C4-2B (cell line): ENCODE data around the gene LRP2.

Experiments
- H3K27ac ChIP-seq: fragments of 450-650 bp; 2 replicates; pipeline ENCODE4 v1.5.1; 2017
- ZFX ChIP-seq: fragments of 450-650 bp; IDR thresholded peaks from 2 replicates; pipeline ENCODE4 v1.6.1; 2017
- TF ChIP-seq, protein P1 (sequence below): fragments of 450-650 bp; conservative IDR thresholded peaks from 2 replicates; pipeline ENCODE4 v1.5.1; 2017; ENCODE audit warnings: mild to moderate bottlenecking

Gene LRP2

DNA sequence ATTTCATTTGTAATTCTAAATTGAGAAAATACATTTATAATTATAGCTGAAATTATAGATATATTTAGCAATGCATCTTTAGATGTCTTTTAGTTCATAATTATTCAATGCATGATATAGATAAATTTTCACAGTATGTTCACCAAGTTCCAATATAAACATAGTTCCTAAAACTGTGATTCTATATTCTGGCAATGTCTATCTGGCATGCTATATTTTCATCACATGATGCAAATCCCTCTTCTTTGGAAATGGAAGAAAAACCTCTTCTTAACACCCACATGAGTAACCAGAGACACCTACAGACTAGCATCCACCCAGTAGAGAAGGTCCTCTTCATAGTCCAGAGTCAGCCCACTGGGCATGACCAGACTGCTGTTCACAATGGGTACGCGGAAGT, 157.2 kb downstream of the LRP2 start:
- TF ChIP-seq, protein P1, sequence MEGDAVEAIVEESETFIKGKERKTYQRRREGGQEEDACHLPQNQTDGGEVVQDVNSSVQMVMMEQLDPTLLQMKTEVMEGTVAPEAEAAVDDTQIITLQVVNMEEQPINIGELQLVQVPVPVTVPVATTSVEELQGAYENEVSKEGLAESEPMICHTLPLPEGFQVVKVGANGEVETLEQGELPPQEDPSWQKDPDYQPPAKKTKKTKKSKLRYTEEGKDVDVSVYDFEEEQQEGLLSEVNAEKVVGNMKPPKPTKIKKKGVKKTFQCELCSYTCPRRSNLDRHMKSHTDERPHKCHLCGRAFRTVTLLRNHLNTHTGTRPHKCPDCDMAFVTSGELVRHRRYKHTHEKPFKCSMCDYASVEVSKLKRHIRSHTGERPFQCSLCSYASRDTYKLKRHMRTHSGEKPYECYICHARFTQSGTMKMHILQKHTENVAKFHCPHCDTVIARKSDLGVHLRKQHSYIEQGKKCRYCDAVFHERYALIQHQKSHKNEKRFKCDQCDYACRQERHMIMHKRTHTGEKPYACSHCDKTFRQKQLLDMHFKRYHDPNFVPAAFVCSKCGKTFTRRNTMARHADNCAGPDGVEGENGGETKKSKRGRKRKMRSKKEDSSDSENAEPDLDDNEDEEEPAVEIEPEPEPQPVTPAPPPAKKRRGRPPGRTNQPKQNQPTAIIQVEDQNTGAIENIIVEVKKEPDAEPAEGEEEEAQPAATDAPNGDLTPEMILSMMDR = no peak
- TF ChIP-seq ZFX = no peak
- no peak overlapping the region for H3K27ac ChIP-seq

DNA sequence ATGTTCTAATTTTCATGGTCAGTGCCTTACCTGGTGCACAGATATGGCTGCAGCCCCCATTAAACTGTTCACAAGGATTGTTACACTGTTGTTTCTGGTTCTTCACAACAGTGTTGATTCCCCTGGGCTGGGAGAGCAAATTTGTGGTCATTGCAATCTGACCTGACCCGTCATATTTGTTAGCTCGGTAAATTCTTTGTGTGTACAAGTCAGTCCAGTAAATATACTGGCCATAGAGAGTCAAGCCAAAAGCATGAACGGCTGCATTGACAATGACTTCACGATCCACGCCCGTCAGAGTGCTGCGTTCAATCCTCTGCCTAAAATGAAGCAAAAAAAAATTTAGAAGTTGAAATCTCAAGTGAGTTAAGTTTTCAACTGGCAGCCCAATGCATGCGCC, 158.4 kb downstream of the LRP2 start:
- TF ChIP-seq, protein P1 = no peak
- no peak for TF ChIP-seq ZFX
- H3K27ac ChIP-seq = no peak overlapping the region

DNA sequence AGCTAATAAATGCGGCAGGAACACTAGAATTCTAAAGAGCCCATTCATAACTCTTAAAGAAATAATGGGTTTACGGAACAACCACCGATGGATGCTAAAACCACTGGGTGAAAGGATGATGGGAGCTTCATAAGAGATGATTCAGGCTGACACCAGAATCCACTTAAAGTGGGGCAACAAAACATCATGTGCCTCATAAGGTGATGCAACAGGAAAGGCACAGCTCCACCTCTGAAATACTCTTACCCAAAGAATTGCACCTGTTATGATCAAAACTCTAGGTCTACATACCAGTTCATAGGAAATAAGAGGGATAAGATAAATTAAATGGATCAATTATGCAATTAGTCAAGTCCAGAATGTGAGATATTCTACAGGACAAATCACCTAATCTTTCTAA, 161.6 kb downstream of the LRP2 start:
- H3K27ac ChIP-seq = no peak overlapping the region
- TF ChIP-seq ZFX = no peak
- TF ChIP-seq, protein P1 = no peak

DNA sequence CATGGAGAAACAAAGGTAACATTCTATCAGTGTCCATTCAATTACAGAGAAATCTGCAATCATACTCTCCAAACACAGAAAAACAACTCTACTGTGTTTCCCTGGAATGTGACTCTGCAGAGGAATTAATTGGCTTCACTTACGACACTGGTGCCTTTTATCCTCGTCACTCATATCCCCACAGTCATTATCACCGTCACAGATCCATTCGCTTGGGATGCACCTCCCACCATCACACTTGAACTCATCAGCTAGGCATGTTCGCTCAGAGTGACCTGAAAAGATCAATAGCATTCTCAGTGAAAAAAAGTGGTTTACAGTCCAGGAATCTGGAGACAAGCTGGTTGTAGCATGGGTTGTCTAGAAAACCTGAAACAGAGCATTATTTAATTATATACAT, 168.7 kb downstream of the LRP2 start:
- TF ChIP-seq, protein P1 = no peak
- TF ChIP-seq ZFX = no peak
- no peak overlapping the region for H3K27ac ChIP-seq

DNA sequence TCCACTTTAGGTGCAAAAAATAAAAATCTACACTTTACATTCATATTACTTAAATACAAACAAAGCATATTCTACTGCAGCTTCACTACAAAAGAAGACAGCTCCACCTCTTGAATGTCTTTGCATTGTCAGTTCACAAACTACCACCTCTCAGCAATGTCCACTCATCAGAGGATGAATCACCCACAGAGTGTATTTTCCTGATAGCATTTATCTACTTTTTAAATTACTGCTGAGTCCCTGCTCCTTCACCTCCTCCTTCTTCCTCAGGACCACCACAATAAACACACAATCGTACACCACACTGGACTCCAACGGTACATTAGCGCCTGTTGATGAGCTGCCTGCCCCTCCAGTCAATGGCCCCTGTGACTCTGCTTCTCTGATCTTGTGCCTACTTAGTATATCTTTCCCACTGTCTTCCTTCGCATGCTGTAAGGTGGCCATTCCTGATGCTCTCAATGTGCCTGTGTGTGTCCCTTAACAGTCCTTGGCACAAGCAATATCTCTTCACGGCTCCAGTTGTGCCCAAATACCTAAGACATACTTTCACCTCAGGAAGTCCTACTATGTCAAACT, 172.0 kb downstream of the LRP2 start:
- no peak overlapping the region for H3K27ac ChIP-seq
- TF ChIP-seq, protein P1 = no peak
- TF ChIP-seq ZFX = no peak

DNA sequence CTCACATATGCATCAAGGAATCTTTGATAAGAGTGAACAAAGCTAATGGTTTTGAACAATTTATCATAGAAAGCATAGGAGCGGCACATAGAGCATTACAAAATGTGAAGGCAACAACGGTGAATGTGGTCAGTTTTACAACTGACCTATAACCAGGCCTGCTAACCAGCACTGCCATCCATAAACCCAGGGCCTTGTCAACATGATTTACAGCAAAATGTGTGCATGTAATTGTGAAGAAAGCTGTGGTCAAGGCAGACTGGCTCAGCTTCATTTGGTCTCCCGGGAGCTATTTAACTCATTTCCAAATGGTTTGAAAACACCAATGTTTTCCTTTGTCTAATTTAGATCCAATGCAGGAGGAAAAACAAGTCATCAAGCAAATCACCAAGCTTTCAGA, 173.2 kb downstream of the LRP2 start:
- TF ChIP-seq ZFX = no peak
- TF ChIP-seq, protein P1 = no peak
- H3K27ac ChIP-seq = no peak overlapping the region

DNA sequence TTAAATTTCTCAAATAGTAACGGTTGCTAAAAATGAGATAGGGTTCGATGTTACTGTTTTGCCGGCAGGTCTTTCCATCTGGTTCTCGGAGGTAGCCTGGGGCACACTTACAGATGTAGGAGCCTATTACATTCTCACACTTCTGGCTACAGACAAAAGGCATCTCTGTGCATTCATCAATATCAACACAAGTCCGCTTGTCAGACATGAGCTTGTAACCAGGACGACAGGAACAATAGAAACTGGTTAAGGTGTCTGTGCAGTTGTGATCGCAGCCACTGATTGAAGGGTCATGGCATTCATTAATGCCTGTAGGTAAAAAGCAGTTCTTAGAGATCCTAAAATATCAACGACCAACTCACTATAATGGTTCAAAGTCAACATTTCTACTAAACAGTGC, 176.6 kb downstream of the LRP2 start:
- H3K27ac ChIP-seq = no peak overlapping the region
- no peak for TF ChIP-seq ZFX
- TF ChIP-seq, protein P1 = no peak
